Vagina (tissue), 2 donors: Measurements from ENCODE around the gene ARSI. TPM values are rescaled to one million over a fixed set of nuclear protein-coding genes. Genes with fewer than 3 reads are reported as not detected.

Experiments
- DNase-seq, 2 donors: peaks; one replicate each; pipeline ENCODE4 v3.0.0-alpha.2; 2017; ENCODE audit errors: extremely low spot score in 2 of 2
- H3K27ac ChIP-seq: fragments of 200-600 bp; sonication (generic); one replicate; pipeline ENCODE4 v1.5.1; 2019
- H3K27me3 ChIP-seq: fragments of 200-600 bp; sonication (generic); one replicate; pipeline ENCODE4 v1.5.1; 2019
- H3K36me3 ChIP-seq, 2 donors: fragments of 200-600 bp; sonication (generic); one replicate each; pipeline ENCODE4 v1.5.1; 2017 to 2019
- H3K4me1 ChIP-seq: fragments of 200-600 bp; sonication (generic); one replicate; pipeline ENCODE4 v1.5.1; 2019
- H3K4me3 ChIP-seq, 2 donors: fragments of 200-600 bp; sonication (generic); 1 replicate in 1 of 2; 2 replicates in 1 of 2; pipeline ENCODE4 v1.5.1; 2016 to 2019
- H3K9me3 ChIP-seq: fragments of 200-600 bp; sonication (generic); one replicate; pipeline ENCODE4 v1.5.1; 2019
- POLR2A ChIP-seq, 2 donors: fragments of 450-650 bp; IDR thresholded peaks; one replicate each; pipeline ENCODE4 v1.6.1; 2017; ENCODE audit warnings: antibody characterized with exemption in 2 of 2, mild to moderate bottlenecking in 2 of 2, moderate library complexity in 2 of 2
- POLR2AphosphoS5 ChIP-seq, 2 donors: sonication (generic); formaldehyde crosslinking; IDR thresholded peaks; one replicate each; pipeline ENCODE4 v1.9.0; 2017; ENCODE audit warnings: antibody characterized with exemption in 2 of 2, mild to moderate bottlenecking in 2 of 2, low read depth in 1 of 2; ENCODE audit not compliant: insufficient read depth in 1 of 2
- intact Hi-C: fragments of 100-400 bp; cut with DNase I; formaldehyde crosslinking; loops from one replicate; pipeline ENCODE4 v1.15.1; 2023
- total RNA-seq: library from RNA; depleted of rRNA; stranded (reverse); fragments of >200 nt; gene quantifications from one replicate; pipeline ENCODE4 v1.2.3, GENCODE V29; 2016
- TF ChIP-seq, protein P1 (sequence below), 3 experiments: fragments of 450-650 bp in 2 of 3; fragments of 200-600 bp in 1 of 3; sonication (generic) in 1 of 3; IDR thresholded peaks; one replicate each; pipeline ENCODE4 v1.5.1; 2017 to 2019; ENCODE audit warnings: antibody characterized with exemption in 3 of 3, mild to moderate bottlenecking in 2 of 3, moderate library complexity in 2 of 3

The ARSI gene
- total RNA-seq, 1 donor from 2014 or later: 4.7 TPM

DNA sequence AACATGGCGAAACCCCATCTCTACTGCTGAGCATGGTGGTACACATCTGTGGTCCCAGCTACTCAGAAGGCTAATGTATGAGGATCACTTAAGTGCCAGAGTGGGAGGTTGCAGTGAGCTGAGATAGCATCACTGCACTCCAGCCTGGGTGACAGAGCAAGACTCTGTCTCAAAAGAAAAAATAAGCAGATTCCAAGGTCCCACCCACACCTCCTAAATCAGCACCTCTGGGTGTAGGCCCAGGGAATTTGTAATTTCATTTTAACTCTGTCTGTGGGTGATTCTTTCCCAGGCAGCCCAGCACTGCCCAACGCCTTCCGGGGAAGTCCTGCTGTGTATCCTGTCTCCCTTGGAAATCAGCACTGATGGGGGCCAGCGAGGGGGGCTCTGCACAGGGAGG lies 25.7 kb downstream of the ARSI start:
- TF ChIP-seq POLR2A (IDR thresholded peaks at IDR 0.05) (no peak), POLR2AphosphoS5 (IDR thresholded peaks at IDR 0.05; ENCODE audit: insufficient read depth in 1 of 2, low read depth in 1 of 2) (no peak)
- TF ChIP-seq, protein P1, sequence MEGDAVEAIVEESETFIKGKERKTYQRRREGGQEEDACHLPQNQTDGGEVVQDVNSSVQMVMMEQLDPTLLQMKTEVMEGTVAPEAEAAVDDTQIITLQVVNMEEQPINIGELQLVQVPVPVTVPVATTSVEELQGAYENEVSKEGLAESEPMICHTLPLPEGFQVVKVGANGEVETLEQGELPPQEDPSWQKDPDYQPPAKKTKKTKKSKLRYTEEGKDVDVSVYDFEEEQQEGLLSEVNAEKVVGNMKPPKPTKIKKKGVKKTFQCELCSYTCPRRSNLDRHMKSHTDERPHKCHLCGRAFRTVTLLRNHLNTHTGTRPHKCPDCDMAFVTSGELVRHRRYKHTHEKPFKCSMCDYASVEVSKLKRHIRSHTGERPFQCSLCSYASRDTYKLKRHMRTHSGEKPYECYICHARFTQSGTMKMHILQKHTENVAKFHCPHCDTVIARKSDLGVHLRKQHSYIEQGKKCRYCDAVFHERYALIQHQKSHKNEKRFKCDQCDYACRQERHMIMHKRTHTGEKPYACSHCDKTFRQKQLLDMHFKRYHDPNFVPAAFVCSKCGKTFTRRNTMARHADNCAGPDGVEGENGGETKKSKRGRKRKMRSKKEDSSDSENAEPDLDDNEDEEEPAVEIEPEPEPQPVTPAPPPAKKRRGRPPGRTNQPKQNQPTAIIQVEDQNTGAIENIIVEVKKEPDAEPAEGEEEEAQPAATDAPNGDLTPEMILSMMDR (IDR thresholded peaks at IDR 0.05): no peak
- no peaks in the 10 kb centered on the region for H3K36me3 ChIP-seq
- intact Hi-C loops: no loop called here
- H3K27me3 ChIP-seq: no peaks in the 10 kb centered on the region
- no peak for DNase-seq
- H3K4me3 ChIP-seq: no peak overlapping the region
- no peak overlapping the region for H3K27ac ChIP-seq
- no peaks in the 10 kb centered on the region for H3K4me1 ChIP-seq
- no peaks in the 10 kb centered on the region for H3K9me3 ChIP-seq

DNA sequence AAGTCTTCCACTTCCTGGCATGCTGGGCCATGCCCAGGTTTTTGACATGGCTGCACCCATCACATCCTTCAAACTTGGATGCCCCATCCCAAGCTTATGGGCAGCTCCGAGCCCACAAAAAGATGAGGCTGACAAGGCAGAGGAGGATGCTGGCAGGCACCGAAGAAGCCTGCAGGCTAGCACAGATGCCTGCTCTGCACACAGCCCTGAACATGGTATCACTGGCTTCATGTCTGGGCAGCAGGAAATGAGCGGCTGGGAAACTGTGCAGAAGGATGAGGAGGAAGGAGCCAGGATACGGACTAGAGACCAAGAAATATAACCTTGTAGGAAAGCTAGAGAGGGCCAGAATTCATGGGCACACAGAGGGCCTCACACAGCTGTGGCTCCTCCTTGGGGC lies 27.9 kb downstream of the ARSI start:
- Histone ChIP-seq H3K4me3 (no peak overlapping the region), H3K4me1 (no peaks in the 10 kb centered on the region), H3K27ac (no peak overlapping the region), H3K9me3 (no peaks in the 10 kb centered on the region), H3K36me3 (no peaks in the 10 kb centered on the region), H3K27me3 (no peaks in the 10 kb centered on the region)
- DNase-seq: no peak
- TF ChIP-seq POLR2AphosphoS5 (IDR thresholded peaks at IDR 0.05; ENCODE audit: insufficient read depth in 1 of 2, low read depth in 1 of 2) (no peak), POLR2A (IDR thresholded peaks at IDR 0.05) (no peak)
- TF ChIP-seq, protein P1 (IDR thresholded peaks at IDR 0.05): no peak
- intact Hi-C loops: no loop called here

DNA sequence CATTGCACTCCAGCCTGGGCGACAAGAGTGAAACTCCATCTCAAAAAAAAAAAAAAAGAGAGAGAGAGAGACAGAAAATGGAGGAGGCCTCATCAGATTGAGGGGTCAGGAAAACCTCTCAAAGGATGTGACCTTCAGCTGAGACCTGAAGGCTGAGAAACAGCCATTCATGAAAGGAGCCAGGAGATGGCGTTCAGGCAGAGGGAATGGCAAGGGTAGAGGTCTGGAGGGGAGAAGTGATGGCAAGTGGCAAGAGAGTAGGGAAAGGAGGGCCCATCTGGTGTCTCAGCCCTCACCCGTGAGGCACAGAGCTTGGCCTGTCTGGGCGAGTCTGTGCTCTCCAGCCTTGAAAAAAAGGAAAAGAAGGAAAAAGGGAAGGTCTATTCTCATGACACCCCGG lies 30.2 kb downstream of the ARSI start:
- no peak for DNase-seq
- Histone ChIP-seq H3K4me1 (no peaks in the 10 kb centered on the region), H3K9me3 (no peaks in the 10 kb centered on the region), H3K4me3 (no peak overlapping the region), H3K27me3 (no peaks in the 10 kb centered on the region), H3K27ac (no peak overlapping the region), H3K36me3 (no peaks in the 10 kb centered on the region)
- TF ChIP-seq POLR2A (IDR thresholded peaks at IDR 0.05): no peak
- TF ChIP-seq, protein P1 (IDR thresholded peaks at IDR 0.05): peak in 1 of 3 experiments; percentile 43
- intact Hi-C loops: no loop called here

DNA sequence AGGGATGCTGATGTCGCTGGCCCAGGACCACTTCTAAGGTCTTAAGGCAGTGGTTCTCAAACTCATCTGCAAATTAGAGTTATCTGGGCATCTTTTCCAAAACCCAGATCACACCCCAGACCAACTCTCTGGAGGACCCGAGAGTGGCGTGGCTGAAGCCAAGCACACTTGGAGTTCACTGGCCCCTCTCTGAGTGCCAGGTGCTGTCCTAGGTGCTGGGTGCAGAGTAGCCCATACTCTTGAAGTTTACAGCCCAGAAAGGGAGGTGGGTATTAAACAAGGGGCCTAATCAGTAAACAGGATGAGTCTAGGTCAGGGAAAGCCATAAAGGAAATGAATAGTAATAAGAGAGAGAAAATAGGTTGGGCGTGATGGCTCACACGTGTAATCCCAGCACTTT lies 30.8 kb downstream of the ARSI start:
- H3K27ac ChIP-seq: no peak overlapping the region
- H3K27me3 ChIP-seq: no peaks in the 10 kb centered on the region
- TF ChIP-seq, protein P1 (IDR thresholded peaks at IDR 0.05): no peak
- TF ChIP-seq POLR2A (IDR thresholded peaks at IDR 0.05) (no peak), POLR2AphosphoS5 (IDR thresholded peaks at IDR 0.05; ENCODE audit: insufficient read depth in 1 of 2, low read depth in 1 of 2) (no peak)
- H3K4me1 ChIP-seq: no peaks in the 10 kb centered on the region
- no peaks in the 10 kb centered on the region for H3K9me3 ChIP-seq
- no peak for DNase-seq
- no peak overlapping the region for H3K4me3 ChIP-seq
- no peaks in the 10 kb centered on the region for H3K36me3 ChIP-seq
- intact Hi-C loops: no loop called here

DNA sequence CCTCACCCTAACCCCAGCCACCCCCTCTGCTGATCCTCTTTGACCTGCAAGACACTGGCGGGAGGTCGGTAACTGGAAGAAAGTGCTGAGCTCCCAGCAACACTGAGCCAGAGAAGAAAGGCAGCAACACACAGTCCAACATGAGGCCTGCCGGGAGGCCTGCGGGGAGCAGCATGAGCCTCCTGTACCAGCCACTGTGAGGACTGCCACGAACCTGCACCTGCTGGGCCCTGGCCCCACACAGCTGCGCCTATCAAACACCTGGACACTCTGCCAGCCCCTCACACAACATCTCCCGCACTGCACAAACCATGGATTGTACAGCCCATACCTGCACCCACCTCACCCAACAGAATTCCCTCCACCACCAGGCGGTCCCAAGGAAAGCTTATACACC lies 31.4 kb downstream of the ARSI start:
- H3K9me3 ChIP-seq: no peaks in the 10 kb centered on the region
- no peak overlapping the region for H3K27ac ChIP-seq
- H3K36me3 ChIP-seq: no peaks in the 10 kb centered on the region
- TF ChIP-seq, protein P1 (IDR thresholded peaks at IDR 0.05): no peak
- TF ChIP-seq POLR2AphosphoS5 (IDR thresholded peaks at IDR 0.05; ENCODE audit: insufficient read depth in 1 of 2, low read depth in 1 of 2) (no peak), POLR2A (IDR thresholded peaks at IDR 0.05) (no peak)
- H3K27me3 ChIP-seq: no peaks in the 10 kb centered on the region
- no peak overlapping the region for H3K4me3 ChIP-seq
- no peaks in the 10 kb centered on the region for H3K4me1 ChIP-seq
- intact Hi-C loops: no loop called here
- DNase-seq: no peak
